Cardiac atrium fibroblast (primary cell): ENCODE measurements around the gene SEL1L. TPM values are rescaled to one million over a fixed set of nuclear protein-coding genes. Genes with fewer than 3 reads are reported as not detected.

Experiments
- total RNA-seq: library from RNA; depleted of rRNA; stranded (reverse); fragments of >200 nt; gene quantifications from 2 replicates; pipeline ENCODE4 v1.2.3, GENCODE V29; 2015

Gene SEL1L
- total RNA-seq: 61.1 and 61.2 TPM in 2 replicates

DNA sequence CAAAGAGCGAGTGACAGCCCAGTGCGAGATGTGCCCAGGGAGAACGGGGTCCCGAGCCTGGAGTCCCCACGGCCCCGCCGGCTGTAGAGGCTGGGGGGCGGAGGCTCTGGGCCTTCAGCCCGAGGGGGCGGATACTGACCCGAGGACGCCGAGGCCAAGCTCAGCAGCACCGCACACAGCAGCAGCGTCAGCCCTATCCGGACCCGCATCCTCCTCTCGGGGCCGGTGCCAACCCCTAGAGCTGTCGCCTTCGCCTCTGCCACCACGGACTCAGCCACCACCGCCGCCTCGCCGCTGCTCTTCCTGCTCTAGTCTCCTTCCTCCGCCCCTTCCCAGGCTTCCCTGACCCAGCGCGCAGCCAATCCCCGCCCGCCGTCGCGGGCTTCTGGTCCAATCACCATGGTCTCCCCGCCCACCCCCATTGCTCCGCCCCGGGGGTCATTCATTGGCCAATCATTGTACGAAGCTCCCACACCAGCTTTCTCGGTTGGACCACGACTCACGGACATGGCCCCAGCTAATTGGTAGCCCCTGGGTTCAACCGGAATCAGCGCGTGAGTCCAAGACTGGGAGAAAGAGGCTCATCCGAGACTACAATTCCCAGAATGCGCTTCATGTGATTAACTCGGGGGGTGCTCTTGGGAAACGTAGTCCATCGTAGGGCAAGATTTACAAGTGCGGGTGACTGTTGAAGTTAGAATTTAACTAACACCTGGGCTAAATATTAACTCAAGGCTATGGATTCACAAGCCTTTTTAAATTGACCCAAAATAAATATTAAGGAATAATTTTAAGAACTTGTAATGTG is at the start of gene SEL1L:
TSS of gene SEL1L (minus strand) at position 318 of the 808 bp plus-strand sequence. CDS start at position 209, 109 bp downstream.

Other genes with a start within 250 kb of the SEL1L start
- gene STON2, start 133.5 kb downstream of the SEL1L start, total RNA-seq: 0.16 TPM in 1 of 2 replicates, not detected in the other